DMS153 (cell line): ENCODE measurements around the gene STRN4.

Source experiments
- DNase-seq: peaks from one replicate; lab custom pipeline; 2025; lab: John Stamatoyannopoulos, UW

The STRN4 gene

DNA sequence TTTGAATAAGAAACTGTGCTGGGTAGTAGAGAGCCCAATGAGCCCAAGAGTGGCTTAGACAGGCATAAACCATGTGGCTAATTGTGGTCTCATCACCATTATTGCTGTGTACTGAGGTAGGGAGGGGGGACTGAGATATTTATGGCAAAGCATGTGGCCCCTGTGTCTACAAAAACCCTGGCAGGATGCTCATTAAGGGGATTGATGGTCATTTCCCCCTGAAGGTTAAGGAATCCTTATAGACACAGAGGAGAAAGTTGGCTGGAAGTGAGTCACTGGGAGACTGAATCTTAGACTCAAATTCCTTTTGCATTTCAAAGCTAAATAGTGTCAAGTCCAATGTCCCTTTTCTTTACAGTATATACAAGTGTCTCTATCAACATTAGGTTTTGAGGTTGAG lies 75.4 kb downstream of the STRN4 start:
- DNase-seq, result no peak
